Brain microvascular endothelial cell (primary cell): ENCODE measurements around the gene PRR23B.
"Not testable (repeated sequence)": the region's sequence is repeated elsewhere in the genome, so short reads cannot be mapped to it uniquely, and the experiment has no call there.

Experiments
- DNase-seq: peaks from one replicate; pipeline ENCODE4 v3.0.0-alpha.2; 2020
- H3K27ac ChIP-seq: fragments of 250-450 bp; sonication (Bioruptor Pico); 2 replicates; pipeline ENCODE4 v1.5.1; 2020; ENCODE audit warnings: mild to moderate bottlenecking, moderate library complexity
- H3K27me3 ChIP-seq: fragments of 250-450 bp; sonication (Bioruptor Pico); replicated peaks from 2 replicates; pipeline ENCODE4 v1.5.1; 2020; ENCODE audit warnings: mild to moderate bottlenecking
- H3K36me3 ChIP-seq: fragments of 250-450 bp; sonication (Bioruptor Pico); replicated peaks from 2 replicates; pipeline ENCODE4 v1.5.1; 2020; ENCODE audit warnings: mild to moderate bottlenecking
- H3K4me3 ChIP-seq: 2 replicates; pipeline ENCODE4 v1.5.1; 2011; ENCODE audit warnings: low read depth, mild to moderate bottlenecking, control low read depth, low read length, moderate library complexity
- CTCF ChIP-seq: IDR thresholded peaks from 2 replicates; pipeline ENCODE4 v1.5.1; 2011; ENCODE audit warnings: low read depth, mild to moderate bottlenecking, moderate library complexity, low read length, control low read depth, inconsistent platforms; ENCODE audit errors: missing control alignments
- in situ Hi-C: cut with HindIII; loops from 2 replicates; pipeline ENCODE4 v1.10.0; 2017; ENCODE audit warnings: low sequenced_read_pairs, low pct_ligation_motif_present

The PRR23B gene

DNA sequence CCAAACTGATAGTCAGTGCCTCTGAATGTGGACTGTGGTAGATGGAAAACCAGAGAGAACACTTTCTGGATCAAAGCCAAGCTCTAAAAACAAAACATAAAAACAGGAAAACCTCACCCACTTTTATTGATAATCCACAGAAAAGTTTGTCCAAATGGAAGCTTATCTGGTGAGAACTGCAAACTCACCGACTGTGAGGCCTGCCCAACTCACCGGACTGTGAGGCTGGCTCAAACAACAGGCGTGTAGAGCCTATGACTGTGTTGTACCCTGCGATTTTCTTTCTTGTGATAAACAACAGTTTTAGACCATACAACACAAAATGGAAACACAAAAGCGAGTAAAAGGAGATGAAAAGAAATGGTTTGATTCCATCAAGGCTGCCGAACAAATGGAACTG lies 16.8 kb upstream of the PRR23B start:
- TF ChIP-seq CTCF = no peak
- Histone ChIP-seq H3K27me3 (no peaks in the 10 kb centered on the region), H3K36me3 (no peaks in the 10 kb centered on the region), H3K27ac (no peak overlapping the region), H3K4me3 (no peak overlapping the region)
- in situ Hi-C loops = no loop called here
- no peak for DNase-seq

DNA sequence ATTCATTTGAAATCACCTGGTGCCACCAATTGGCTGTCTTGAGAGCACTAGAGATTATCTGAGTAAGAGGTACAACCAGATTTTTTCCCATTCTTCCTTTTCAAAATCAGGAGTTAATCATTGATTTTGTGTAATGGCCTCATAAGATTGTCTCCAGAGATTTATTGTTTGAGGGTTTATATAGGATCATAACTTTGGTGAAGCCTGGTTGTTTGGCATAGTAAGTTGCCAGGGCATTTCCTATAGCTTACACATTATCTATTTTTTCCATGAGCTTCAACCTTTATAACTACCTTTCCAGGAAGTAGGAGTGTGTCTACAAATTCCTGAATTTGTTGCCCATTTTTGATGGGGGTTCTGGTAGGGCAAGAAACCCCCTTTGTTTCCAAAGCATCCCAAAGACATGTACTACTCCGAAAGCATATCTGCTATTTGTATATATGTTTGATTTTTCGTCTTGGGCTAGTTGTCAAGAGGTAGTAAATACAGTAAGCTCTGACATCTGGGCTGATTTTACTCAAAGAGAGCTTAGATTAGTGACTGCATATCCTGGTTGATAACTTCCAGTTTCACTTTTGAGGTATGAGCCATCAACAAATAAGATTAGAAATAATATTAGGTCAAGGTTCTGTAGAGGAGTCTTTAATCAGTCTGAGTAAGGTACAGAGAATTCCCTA lies 11.7 kb upstream of the PRR23B start:
- no peak overlapping the region for H3K27ac ChIP-seq
- no peak for TF ChIP-seq CTCF
- H3K4me3 ChIP-seq = no peak overlapping the region
- H3K36me3 ChIP-seq = no peaks in the 10 kb centered on the region
- in situ Hi-C loops = no loop called here
- no peak for DNase-seq
- H3K27me3 ChIP-seq = no peaks in the 10 kb centered on the region

GRCh38 chr3:139030576-139030975 lies 9.8 kb upstream of the PRR23B start:
- in situ Hi-C loops, H3K27ac ChIP-seq, H3K36me3 ChIP-seq, H3K27me3 ChIP-seq, H3K4me3 ChIP-seq, DNase-seq: not testable (repeated sequence)

- Histone ChIP-seq H3K27me3 (no peaks in the 10 kb centered on the region), H3K36me3 (no peaks in the 10 kb centered on the region), H3K27ac (no peak overlapping the region), H3K4me3 (no peak overlapping the region)
- no peak for DNase-seq
- in situ Hi-C loops = no loop called here
- TF ChIP-seq CTCF = no peak
These were observed 4.2 kb upstream of the PRR23B start for GRCh38 chr3:139024968-139025367.

GRCh38 chr3:139020036-139020867 lies 474 bp downstream of the PRR23B start:
- Histone ChIP-seq H3K36me3 (no peaks in the 10 kb centered on the region), H3K27ac (no peak overlapping the region), H3K4me3 (no peak overlapping the region), H3K27me3 (no peaks in the 10 kb centered on the region)
- in situ Hi-C loops = no loop called here
- TF ChIP-seq CTCF = no peak
- DNase-seq = no peak

DNA sequence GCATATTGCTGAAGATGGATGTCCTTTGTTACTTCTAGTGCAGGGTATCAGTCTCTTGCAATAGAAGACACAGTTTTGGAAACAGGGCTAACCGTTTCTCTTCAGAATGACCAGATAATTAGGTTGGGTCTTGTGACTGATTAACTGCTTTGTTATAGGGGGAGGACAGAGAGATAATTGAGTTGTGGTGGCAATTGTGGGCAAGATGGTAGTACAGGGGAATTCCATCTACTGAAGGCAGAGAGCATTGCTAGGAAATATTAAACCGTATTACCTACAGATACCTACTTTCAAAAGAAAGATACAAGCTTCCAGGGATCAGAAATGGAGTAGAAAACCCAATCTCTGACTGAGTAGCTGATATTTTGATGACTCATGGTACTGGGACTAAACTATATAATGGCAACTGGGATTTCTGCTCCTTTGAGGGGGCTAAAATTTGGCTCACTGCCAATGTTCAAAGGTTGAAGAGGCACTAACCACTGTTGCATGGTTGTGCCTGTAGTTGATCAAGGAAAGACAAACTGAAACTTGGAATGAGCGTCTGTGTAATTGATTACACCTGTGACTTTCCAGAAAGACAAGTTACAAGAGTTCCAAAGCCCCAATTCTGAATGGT lies 4.2 kb downstream of the PRR23B start:
- Histone ChIP-seq H3K4me3 (no peak overlapping the region), H3K27ac (no peak overlapping the region), H3K36me3 (no peaks in the 10 kb centered on the region), H3K27me3 (no peaks in the 10 kb centered on the region)
- TF ChIP-seq CTCF = no peak
- DNase-seq = no peak
- in situ Hi-C loops = no loop called here
